GM19467 (cell line): ENCODE data around the gene GABBR1.
A peak's percentile ranks its signal among the peaks of the same experiment; 100 is the strongest.

Source experiments
- ATAC-seq: cut with Tn5 transposase; IDR thresholded peaks from one replicate; pipeline ENCODE4 v1.9.1; 2021; ENCODE audit warnings: mild to moderate bottlenecking, moderate library complexity; ENCODE audit not compliant: unreplicated experiment

Gene GABBR1

GRCh38 chr6:29577544-29577943, 55.4 kb downstream of the GABBR1 start:
- ATAC-seq = no peak

GRCh38 chr6:29576056-29576455, 56.9 kb downstream of the GABBR1 start:
- no peak for ATAC-seq

DNA sequence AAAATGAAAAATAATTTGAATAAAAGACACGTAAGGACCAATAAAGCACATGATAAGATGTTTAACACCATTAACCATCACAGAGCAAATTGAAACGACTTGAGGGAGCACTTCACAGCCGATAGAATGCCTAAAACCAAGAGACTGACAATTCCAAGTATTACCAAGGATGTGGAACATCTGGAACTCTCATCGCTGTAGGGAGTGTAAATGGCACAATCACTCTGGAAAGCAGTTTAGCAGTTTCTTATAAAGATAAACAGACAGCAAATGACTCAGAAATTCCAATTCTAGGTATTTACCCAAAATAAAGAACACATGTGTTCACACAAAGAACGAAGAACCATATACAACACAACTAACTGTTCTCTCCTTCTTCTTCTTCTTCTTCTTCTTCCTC, 65.0 kb downstream of the GABBR1 start:
- ATAC-seq = no peak

DNA sequence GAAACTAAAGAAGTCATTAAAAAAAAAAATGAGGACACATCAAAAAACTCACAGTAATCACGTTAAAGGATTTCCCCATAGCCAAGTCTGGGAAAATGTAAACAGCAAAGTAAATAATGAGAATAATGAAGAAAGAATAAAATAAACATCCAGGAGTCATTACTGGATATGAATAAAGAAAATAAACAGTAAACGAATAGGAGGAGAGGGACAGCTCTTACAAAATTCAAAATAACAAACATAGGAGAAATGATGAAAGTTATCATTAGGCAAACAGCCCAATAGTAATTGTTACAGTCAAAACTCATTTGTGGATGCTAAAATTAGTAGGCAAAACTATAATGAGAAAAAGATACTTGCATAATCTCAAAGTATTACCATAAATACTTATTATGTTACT, 65.4 kb downstream of the GABBR1 start:
- ATAC-seq = no peak

DNA sequence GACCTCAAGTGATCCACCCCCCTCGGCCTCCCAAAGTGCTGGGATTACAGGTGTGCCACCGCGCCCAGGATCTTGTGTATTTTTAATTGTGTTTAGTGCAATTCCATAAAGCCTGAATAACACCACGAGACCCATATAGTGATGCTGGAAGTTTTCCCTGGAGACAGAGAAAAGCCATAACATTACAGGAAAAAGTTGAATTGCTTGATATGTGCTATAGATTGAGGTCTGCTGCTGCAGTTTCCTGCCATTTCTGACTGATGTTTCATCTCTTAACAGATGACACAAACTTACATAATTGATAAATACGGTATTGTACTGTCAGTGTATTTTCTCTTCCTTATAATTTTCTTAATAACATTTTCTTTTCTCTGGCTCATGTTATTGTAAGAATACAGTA, 66.1 kb downstream of the GABBR1 start:
- no peak for ATAC-seq

DNA sequence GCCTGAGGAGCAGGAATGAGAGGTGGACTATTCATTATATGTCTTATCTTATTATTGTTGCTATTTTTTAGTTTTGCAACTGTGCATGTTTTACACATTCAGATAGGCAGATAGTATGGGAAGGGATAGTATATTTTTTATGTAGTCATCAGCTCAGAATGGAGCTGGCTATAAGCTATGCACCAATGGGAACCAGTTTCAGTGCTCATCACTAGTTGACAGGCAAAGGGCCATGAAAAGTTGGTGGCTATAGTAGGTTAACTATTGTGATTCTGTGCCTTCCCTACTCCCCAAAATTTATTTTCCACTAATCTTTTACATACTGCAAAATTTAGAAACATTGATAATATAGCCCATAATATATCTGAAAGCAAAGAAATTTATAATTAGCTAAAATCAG, 68.1 kb downstream of the GABBR1 start:
- no peak for ATAC-seq

DNA sequence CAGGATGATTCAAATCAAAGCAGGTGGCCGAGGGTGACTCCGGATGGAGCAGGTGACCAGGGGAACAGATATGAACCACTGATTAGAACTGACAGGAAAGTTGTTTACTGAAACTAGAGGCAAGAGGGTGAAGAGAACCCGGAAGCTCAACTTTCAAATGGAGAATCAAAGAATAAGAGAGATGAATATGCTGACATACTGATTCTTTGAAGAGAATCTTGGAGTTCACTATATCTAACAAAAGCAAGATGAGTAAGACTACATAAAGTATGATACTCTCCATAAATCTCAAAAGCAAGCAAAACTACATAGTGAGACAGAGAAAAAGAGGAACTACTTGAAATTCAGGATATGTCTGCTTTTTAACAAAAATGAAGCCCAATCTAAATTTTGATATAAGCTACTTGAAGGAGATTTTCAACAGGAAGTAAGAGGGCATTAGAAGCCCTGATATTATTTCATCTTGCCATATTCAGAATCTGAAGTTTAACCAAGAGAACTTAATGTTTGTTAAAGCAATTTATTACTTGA, 69.5 kb downstream of the GABBR1 start:
- no peak for ATAC-seq

GRCh38 chr6:29561606-29562181, 71.3 kb downstream of the GABBR1 start:
- no peak for ATAC-seq

GRCh38 chr6:29561091-29561490, 71.9 kb downstream of the GABBR1 start:
- no peak for ATAC-seq

DNA sequence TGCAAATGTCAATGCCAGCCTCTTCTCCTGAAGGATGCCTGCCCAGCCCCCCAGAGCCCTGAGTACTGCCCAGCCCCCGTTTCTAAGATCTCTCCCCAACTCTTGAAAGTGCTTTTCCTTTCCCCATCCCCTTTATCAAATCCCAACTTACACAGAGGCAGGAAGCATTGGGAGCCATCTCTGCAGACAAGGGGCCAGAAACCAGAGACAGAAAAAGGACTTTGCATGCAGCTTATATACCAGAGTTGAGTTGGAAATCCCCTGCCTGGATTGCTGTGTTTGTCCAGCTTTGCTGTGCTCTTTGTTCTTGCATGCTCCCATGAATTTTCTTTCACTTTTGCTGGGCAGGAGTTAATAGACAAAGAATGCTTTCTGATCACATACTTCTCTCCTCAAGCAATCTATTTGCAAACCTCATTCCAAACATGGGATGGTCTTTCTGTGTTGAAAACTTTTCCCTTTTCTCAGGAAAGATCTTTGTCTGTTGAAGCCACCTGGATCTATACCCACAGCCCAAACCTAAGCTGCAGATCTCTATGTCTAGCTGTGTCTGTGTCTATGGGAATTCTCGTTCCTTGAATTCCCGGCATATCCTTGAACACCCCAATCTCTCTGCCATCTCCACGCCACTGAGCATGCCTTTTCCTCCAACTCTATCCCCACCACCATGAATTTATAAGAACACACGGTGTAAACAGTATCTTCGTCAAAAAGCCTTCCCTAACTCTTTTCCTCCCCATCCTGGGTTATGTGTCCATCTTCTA, 73.3 kb downstream of the GABBR1 start, which contains the start of gene UBD:
TSS of gene UBD (minus strand) at position 209 of the 764 bp plus-strand sequence. CDS start at position 178, 31 bp downstream.
- ATAC-seq = no peak

GRCh38 chr6:29558439-29559079, 74.4 kb downstream of the GABBR1 start:
- ATAC-seq = no peak

DNA sequence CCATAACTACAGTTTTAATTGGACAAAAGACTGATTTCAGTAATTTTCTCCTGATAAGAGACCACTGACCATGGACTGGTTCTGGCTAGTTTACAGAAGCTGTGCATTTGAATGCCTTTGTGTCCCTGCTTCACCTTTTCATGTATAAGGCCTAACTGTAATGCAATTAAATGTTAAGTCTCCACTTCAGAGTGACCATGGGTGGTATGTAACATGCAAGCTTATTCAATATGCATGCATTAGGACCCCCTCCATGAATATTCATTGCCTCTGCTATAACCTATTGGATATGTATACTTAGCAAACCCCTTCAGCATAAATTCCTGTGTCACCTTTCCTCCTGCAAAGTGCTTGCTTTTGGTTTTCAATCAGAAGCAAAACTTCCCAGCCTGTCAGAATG, 75.7 kb downstream of the GABBR1 start:
- no peak for ATAC-seq

GRCh38 chr6:29554764-29555163, 78.2 kb downstream of the GABBR1 start:
- ATAC-seq = no peak

DNA sequence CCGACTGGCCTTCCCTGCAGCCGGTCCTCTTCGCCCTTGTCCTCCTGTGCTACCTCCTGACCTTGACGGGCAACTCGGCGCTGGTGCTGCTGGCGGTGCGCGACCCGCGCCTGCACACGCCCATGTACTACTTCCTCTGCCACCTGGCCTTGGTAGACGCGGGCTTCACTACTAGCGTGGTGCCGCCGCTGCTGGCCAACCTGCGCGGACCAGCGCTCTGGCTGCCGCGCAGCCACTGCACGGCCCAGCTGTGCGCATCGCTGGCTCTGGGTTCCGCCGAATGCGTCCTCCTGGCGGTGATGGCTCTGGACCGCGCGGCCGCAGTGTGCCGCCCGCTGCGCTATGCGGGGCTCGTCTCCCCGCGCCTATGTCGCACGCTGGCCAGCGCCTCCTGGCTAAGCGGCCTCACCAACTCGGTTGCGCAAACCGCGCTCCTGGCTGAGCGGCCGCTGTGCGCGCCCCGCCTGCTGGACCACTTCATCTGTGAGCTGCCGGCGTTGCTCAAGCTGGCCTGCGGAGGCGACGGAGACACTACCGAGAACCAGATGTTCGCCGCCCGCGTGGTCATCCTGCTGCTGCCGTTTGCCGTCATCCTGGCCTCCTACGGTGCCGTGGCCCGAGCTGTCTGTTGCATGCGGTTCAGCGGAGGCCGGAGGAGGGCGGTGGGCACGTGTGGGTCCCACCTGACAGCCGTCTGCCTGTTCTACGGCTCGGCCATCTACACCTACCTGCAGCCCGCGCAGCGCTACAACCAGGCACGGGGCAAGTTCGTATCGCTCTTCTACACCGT, 79.5 kb downstream of the GABBR1 start:
- no peak for ATAC-seq

- peak; percentile 82 for ATAC-seq
Observed at GRCh38 chr6:29552512-29553051, 80.4 kb downstream of the GABBR1 start.

- ATAC-seq = no peak
Observed at GRCh38 chr6:29547573-29547972, 85.4 kb downstream of the GABBR1 start.

DNA sequence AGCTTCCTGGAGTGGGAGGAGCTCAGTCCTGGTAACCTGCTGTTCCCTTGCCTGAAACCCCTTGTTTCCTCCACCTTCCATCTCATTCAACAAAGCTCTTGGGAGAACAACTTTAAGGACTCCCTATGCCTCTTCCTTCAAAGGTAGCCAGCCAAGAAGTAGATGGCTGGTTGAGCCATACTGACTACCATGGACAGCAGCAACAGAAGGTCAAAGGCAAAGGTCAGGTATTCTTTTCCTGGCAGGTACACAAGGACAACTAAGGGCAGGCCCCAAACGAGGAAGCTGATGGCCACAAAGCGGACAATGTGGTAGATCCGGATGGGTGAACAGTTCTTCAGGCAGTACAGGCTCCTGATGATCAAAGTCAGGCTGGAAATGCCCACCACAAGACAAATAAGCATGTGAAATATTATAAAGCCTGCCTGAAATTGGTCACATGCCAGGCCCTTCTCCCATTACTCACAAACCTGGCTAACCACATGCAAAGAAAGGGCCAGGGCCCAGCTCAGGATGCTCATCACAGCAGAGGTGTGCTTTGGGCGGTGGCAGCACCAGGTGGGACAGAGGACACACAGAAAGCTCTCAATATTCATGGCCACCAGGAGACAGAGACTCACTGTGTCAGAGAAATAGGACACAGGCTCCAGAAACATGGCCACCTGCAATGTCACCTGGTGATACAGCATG, 95.1 kb downstream of the GABBR1 start:
- ATAC-seq = no peak

DNA sequence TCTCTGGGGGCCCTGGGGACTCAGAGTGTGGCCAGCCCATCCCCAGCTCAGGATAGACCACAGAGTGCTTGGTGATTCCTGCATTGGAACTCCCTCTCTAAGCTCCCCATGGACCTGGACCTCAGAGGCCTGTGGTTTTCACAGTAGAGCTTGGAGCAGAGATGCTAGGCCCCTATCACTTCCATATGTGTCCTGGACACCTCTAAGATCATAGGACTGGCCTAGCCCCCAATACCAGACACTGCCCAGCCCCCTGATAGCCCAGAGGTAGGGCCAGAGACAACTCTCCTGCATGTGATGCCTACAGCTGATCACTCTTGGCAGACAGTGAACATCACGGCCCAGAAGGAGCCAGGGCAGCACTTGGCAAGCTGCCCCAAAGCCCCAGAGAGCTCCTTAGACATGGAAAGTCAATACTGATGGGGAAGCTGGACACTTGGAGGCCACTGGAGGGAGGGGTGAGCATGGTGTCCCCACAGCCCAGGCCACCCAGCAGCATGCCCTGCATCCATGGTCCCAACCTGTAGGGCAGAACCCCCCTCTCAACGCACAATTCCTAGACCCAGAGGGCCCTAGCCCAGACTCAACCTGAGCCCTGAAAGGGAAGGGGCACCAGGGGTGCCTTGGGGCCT, 100.5 kb downstream of the GABBR1 start:
- no peak for ATAC-seq

- ATAC-seq = no peak
Observed at GRCh38 chr6:29531668-29532067, 101.3 kb downstream of the GABBR1 start.
